HG02610 (cell line): ENCODE results near the gene ACSL1.

Experiments
- ATAC-seq: cut with Tn5 transposase; IDR thresholded peaks from one replicate; pipeline ENCODE4 v1.9.1; 2021; ENCODE audit warnings: mild to moderate bottlenecking, moderate library complexity; ENCODE audit not compliant: unreplicated experiment

Gene ACSL1

DNA sequence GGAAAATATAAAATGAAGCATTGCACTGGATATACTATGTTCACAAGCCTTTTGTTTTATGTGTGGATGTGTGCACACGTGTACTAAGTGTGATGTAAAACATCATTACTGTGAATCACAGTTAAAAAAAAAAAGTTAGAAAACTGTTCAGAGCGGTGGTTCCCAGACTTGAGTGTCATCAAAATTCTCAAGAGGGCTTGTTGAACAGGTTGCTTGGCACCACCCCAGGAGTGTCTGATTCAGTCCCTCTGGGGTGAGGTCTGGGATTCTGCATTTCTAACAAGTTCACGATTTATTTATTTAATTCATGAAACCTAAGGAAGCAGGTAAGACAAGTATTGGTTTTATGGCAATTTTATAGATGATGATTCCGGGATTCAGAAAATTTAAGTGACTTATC is 93.6 kb downstream of the ACSL1 start:
- no peak for ATAC-seq

DNA sequence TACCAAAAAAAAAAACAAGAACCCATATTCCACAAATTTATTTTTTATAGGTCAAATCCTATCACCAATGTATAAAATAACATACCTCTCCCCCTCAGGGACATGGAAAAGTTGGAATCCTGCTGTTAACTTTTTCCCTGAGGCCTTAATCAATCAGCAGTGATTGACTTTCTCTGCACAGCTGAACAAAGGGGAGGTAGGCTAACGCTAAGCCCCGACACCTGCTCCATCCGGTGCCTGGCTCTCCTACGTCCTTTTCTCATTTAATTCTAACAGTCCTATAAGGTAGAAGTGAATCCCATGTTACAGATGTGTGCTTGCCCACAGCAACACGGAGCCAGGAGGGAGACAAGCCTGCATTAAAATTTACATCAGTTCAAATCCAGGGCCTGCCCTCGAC is 94.7 kb downstream of the ACSL1 start:
- no peak for ATAC-seq

DNA sequence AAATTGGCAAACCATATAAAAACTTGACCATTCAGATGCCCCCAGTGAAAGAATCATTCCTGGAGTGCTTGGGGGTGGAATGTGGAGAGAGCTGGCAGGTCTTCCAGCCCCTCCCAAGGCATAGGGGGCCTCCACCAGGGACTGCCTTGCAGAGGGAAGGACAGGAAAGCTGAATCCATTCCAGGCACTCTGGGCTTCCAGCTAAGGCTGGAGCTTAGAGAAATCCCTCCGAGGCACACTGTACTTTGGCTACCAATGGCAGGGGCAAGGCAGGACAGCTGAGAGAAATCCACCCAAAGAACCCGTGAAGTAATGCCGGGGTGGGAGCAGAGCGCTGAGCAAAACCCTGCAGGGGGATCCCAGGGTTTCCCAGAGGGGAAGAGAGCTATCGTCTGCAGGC is 95.8 kb downstream of the ACSL1 start:
- ATAC-seq, result no peak

DNA sequence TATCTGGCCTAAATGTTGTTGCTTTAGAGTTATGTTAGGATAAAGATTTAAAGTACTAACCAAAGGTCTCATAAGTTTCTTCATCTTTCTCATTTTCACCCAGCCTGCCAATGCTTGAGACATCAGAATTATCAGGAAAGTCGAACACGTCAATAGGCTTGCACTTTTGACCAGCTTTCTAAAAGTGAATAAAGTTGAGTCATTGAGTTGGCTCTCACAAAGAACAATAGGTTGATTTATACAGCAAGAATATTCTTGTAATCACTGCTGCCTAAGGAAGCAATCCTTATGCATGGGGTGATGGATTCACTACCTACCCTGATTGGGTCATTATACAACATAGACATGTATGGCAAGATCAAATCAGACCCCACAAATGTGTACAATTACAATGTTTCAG is 96.9 kb downstream of the ACSL1 start:
- no peak for ATAC-seq

DNA sequence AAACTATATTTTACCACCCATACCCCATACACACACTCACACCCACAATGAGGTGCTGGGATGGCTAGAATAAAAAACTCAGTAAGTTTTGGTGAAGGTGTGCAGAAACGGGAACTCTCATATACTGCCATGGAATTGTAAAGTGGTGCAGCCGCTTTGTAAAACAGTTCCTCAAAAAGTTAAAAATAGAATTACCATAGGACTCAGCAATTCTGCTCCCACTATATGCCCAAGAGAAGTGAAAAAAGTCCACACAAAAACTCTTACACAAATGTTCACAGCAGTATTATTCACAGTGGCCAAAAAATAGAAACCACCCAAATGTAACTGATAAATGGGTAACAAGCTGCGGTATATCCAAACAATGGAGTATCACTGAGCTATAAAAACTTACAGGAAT is 98.3 kb downstream of the ACSL1 start:
- ATAC-seq, result no peak

DNA sequence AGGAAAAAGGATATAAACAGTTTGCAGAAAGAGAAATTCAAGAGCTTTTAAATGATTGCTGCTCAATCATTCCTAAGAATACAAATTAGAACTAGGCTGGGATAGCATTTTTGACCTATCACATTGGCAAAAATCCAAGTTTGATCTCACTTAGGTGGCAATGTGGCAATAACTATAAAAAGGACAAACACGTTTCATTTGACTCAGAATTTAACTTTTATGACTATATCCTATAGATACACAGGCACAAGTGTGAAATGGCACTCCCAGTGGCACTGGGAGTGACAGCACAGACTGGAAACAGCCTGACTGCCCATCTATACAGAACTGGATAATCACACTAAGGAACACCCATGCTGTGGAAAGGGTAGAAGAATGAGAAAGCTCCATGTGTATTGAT is 103.0 kb downstream of the ACSL1 start:
- ATAC-seq, result no peak

DNA sequence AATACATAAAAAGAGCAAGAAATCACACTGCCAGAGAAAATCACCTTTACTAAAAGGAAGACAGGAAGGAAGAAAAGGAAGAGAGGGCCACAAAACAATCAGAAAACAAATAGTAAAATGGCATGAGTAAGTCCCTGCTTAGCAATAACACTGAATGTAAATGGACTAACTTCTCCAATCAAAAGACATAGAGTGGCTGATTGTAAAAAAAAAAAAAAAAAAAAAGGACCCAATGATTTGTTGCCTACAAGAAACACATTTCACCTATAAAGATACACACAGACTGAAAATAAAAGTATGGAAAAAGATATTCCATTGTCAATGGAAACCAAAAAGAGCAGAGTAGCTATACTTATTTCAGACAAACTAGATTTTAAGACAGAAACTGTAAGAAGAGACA is 104.5 kb downstream of the ACSL1 start:
- ATAC-seq, result no peak

DNA sequence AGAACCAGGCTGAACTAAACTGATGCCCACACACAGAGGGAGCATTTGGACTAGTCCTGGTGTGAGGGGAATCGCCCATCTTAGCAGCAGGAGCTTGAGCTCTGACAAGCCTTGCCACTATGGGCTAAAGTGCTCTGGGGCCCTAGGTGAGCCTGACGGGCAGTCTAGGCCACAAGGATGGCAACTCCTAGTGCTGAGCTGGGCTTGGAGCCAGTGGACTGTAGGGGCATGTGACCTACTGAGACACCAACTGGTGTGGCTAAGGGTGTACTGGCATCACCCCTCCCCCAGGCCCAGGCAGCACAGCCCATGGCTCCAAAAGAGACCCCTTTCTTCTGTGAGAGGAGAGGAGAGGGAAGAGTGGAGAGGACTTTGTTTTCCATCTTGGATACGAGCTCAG is 106.4 kb downstream of the ACSL1 start:
- ATAC-seq, result no peak

DNA sequence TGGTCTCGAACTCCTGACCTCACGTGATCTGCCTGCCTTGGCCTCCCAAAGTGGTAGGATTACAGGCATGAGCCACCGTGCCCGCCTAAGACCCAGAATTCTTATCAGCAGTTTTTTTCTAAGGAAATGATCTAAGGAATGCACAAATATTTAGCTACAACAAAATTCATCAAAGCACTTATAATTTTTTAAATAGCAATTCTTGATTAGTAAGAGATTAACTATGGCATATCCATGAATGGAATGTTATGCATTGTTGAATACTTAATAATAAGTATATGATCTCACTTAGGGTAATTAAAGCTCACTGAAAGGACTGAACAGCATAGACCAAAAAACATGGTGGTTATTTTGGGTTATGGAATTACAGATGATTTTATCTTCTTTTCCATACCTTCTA is 110.2 kb downstream of the ACSL1 start:
- ATAC-seq, result no peak

DNA sequence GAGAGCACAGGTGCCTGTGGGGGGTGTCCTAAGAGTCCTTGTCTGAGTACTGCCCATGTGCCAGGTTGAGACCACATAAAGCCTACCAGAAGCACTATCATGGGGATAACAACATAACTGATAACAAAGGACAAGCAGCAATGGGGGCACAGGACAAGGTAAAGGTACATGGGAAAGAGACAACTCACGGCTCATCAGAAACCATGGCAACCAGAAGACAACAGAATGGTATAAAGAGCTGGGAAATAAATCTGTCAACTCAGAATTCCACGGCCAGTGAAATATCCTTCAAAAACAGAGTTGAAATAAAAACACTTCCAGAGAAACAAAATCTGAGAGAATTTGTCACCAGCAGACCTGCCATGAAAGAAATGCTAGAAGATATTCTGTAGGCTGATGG is 111.9 kb downstream of the ACSL1 start:
- no peak for ATAC-seq

DNA sequence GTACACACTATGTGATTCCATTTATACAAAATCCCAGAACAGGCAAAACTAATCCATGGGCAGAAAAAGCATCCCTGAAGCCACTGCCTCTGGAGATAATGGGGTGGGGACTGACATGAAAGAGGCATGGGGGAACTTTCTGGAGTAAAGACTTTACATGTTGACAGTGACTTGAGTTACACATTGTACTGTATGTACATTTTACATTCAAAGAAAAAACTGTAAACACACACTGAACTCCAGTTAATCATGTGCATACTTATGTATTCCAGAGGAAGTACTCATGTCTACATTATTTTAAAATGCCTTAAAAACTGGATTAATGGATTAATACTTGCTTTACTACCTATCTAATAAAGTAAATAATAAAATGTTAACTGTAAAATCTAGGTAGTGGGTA is 113.4 kb downstream of the ACSL1 start:
- ATAC-seq, result no peak

DNA sequence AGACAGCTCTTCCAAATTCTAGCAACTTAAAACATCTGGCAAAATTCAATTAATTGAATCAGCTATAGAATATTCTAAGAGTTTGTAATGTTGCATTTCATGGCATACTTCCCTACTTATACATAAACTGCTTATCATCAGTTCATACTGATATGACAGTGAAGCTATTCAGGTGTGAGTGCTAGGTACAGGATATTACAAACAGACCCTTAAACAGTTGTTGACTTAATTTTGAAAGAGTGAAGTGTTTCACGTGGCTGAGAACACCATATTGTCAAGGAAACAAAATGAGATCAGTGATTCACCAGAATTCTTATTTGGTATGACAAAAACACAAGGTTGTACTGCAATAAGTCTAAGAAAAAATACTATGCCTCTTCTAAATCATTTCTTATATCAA is 119.3 kb downstream of the ACSL1 start:
- ATAC-seq, result no peak

DNA sequence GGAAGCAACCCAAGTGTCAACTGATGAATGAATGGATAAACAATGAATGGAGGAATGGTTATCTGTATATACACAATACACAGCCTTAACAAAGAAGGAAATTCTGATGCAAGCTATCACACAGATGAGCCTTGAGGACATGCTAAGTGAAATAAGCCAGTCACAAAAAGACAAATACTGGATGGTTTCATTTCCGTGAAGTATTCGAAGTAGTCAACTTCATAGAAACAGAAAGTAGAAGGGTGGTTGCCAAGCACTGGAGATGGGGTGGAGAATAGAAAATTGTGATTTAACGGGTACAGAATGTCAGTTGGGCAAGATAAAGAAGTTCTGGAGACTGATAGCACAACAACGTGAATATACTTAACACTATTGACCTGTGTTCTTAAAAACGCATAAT is 120.1 kb downstream of the ACSL1 start:
- ATAC-seq, result no peak
